Vagina (tissue), 2 donors: ENCODE data around the gene FOXR1. TPM values are rescaled to one million over a fixed set of nuclear protein-coding genes. Genes with fewer than 3 reads are reported as not detected.
A peak's percentile ranks its signal among the peaks of the same experiment; 100 is the strongest.
"Not testable (repeated sequence)": the region's sequence is repeated elsewhere in the genome, so short reads cannot be mapped to it uniquely, and the experiment has no call there.

ENCODE experiments used
- DNase-seq, 2 donors: peaks; one replicate each; pipeline ENCODE4 v3.0.0-alpha.2; 2017; ENCODE audit errors: extremely low spot score in 2 of 2
- H3K27ac ChIP-seq: fragments of 200-600 bp; sonication (generic); one replicate; pipeline ENCODE4 v1.5.1; 2019
- H3K27me3 ChIP-seq: fragments of 200-600 bp; sonication (generic); one replicate; pipeline ENCODE4 v1.5.1; 2019
- H3K36me3 ChIP-seq, 2 donors: fragments of 200-600 bp; sonication (generic); one replicate each; pipeline ENCODE4 v1.5.1; 2017 to 2019
- H3K4me1 ChIP-seq: fragments of 200-600 bp; sonication (generic); one replicate; pipeline ENCODE4 v1.5.1; 2019
- H3K4me3 ChIP-seq, 2 donors: fragments of 200-600 bp; sonication (generic); 1 replicate in 1 of 2; 2 replicates in 1 of 2; pipeline ENCODE4 v1.5.1; 2016 to 2019
- H3K9me3 ChIP-seq: fragments of 200-600 bp; sonication (generic); one replicate; pipeline ENCODE4 v1.5.1; 2019
- CTCF ChIP-seq, 3 experiments: fragments of 450-650 bp in 2 of 3; fragments of 200-600 bp in 1 of 3; sonication (generic) in 1 of 3; IDR thresholded peaks; one replicate each; pipeline ENCODE4 v1.5.1; 2017 to 2019; ENCODE audit warnings: antibody characterized with exemption in 3 of 3, mild to moderate bottlenecking in 2 of 3, moderate library complexity in 2 of 3
- POLR2A ChIP-seq, 2 donors: fragments of 450-650 bp; IDR thresholded peaks; one replicate each; pipeline ENCODE4 v1.6.1; 2017; ENCODE audit warnings: antibody characterized with exemption in 2 of 2, mild to moderate bottlenecking in 2 of 2, moderate library complexity in 2 of 2
- POLR2AphosphoS5 ChIP-seq, 2 donors: sonication (generic); formaldehyde crosslinking; IDR thresholded peaks; one replicate each; pipeline ENCODE4 v1.9.0; 2017; ENCODE audit warnings: antibody characterized with exemption in 2 of 2, mild to moderate bottlenecking in 2 of 2, low read depth in 1 of 2; ENCODE audit not compliant: insufficient read depth in 1 of 2
- intact Hi-C: fragments of 100-400 bp; cut with DNase I; formaldehyde crosslinking; loops from one replicate; pipeline ENCODE4 v1.15.1; 2023
- total RNA-seq: library from RNA; depleted of rRNA; stranded (reverse); fragments of >200 nt; gene quantifications from one replicate; pipeline ENCODE4 v1.2.3, GENCODE V29; 2016

FOXR1 gene
- total RNA-seq, 1 donor from 2014 or later, result not detected

- Histone ChIP-seq H3K4me1 (peaks cover 26% of the 10 kb centered on the region), H3K36me3 (peaks cover 0 to 67% of the 10 kb centered on the region in 2 donors), H3K27me3 (no peaks in the 10 kb centered on the region), H3K4me3 (no peak overlapping the region), H3K9me3 (no peaks in the 10 kb centered on the region), H3K27ac (no peak overlapping the region)
- no peak for DNase-seq
- intact Hi-C loops, result no loop called here
- TF ChIP-seq POLR2AphosphoS5 (IDR thresholded peaks at IDR 0.05; ENCODE audit: insufficient read depth in 1 of 2, low read depth in 1 of 2), result no peak
- no peak for TF ChIP-seq CTCF (IDR thresholded peaks at IDR 0.05)
Measured at GRCh38 chr11:119012629-119013170, 41.1 kb downstream of the FOXR1 start.

DNA sequence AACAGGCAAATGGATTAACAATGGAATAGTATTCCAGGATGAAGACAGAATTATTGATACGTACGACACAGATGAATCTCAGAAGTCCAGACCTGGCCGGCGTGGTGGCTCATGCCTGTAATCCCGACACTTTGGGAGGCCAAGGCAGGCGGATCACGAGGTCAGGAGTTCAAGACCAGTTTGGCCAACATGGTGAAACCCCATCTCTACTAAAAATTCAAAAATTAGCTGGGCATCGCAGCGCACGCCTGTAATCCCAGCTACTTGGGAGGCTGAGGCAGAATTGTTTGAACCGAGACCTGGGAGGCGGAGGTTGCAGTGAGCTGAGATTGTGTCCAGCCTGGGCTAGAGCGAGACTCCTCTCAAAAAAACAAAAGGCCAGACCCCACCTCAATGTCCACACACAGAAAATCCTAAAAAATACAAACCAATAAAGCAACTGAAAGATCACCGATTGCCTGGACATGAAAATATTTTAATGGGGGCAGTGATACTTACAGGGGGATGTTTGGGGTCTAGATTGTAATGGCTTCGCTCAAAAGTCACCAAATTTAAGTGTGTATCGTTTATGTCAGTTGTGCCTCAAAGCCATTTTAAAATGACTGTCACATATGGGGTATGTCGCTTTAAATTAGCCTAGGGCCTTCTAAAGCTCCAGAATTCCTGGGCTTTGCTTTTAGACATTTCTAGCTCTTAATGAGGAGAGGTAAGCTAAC, 42.8 kb downstream of the FOXR1 start:
- H3K4me3 ChIP-seq, result no peak overlapping the region
- intact Hi-C loops, result no loop called here
- H3K36me3 ChIP-seq, result peaks cover 0 to 54% of the 10 kb centered on the region in 2 donors
- H3K27ac ChIP-seq, result no peak overlapping the region
- H3K9me3 ChIP-seq, result no peaks in the 10 kb centered on the region
- DNase-seq, result no peak
- TF ChIP-seq POLR2AphosphoS5 (IDR thresholded peaks at IDR 0.05; ENCODE audit: insufficient read depth in 1 of 2, low read depth in 1 of 2), result no peak
- no peaks in the 10 kb centered on the region for H3K27me3 ChIP-seq
- peaks cover 29% of the 10 kb centered on the region for H3K4me1 ChIP-seq

DNA sequence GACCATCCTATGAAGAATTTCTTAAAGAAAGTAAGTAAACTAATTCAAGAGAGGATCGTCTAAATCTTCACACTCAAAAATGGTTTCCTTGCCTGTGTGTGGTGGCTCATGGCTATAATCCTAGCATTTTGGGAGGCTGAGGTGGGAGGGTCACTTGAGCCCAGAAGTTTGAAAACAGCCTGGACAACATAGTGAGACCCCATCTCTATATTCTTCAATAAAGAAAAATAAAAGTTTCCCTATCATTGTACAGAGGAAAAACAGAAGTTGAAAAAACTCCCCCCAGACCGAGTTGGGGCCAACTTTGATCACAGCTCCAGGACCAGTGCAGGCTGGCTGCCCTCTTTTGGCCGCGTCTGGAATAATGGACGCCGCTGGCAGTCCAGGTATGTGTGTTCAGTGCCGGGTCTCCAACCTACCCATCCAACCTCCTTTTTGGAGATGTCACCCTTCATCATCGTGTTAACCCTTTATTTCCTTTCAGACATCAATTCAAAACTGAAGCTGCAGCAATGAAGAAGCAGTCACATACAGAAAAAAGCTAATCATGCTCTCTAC, 43.6 kb downstream of the FOXR1 start:
- no peak for TF ChIP-seq POLR2AphosphoS5 (IDR thresholded peaks at IDR 0.05; ENCODE audit: insufficient read depth in 1 of 2, low read depth in 1 of 2)
- no peak for TF ChIP-seq POLR2A (IDR thresholded peaks at IDR 0.05)
- no peak for TF ChIP-seq CTCF (IDR thresholded peaks at IDR 0.05)
- Histone ChIP-seq H3K27ac (no peak overlapping the region), H3K27me3 (no peaks in the 10 kb centered on the region), H3K9me3 (no peaks in the 10 kb centered on the region), H3K36me3 (peaks cover 0 to 54% of the 10 kb centered on the region in 2 donors), H3K4me3 (no peak overlapping the region), H3K4me1 (peaks cover 37% of the 10 kb centered on the region)
- intact Hi-C loops, result no loop called here
- DNase-seq, result no peak

DNA sequence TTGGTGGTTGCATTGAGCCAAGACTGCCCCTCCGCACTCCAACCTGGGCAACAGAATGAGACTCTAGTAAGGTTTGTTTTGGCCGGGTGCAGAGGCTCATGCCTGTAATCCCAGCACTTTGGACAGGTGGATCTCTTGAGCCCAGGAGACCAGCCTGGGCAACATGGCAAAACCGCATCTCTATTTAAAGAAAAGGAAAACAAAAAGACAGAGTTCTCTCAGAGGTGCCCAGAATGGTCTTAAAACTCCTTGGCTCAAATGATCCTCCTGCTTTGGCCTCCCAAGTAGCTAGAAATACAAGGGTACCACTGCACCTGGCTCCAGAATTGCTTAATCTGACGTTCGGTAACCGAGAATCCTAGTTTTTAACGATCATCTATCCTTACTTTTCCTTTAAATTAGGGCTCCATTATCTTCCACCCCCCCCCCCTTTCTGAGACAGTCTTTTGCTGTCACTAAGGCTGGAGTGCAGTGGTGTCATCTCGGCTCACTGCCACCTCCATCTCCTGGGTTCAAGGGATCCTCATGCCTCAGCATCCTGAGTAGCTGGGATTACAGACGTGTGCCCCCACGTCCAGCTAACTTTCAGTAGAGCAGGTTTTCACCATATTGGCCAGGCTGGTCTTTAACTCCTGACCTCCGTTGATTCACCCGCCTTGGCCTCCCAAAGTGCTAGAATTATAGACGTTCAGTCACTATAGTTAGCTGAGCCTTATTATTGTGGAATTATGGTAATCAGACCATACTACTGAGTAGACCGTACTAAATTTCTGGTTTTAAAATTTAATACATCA, 44.9 kb downstream of the FOXR1 start:
- peaks cover 0 to 45% of the 10 kb centered on the region in 2 donors for H3K36me3 ChIP-seq
- intact Hi-C loops, result no loop called here

GRCh38 chr11:119017377-119017776, 45.8 kb downstream of the FOXR1 start:
- Histone ChIP-seq H3K27ac (peak overlapping the region; percentile 89), H3K36me3 (peaks cover 0 to 46% of the 10 kb centered on the region in 2 donors), H3K4me1 (peaks cover 53% of the 10 kb centered on the region), H3K4me3 (peak overlapping the region; percentile 82 to 94)
- intact Hi-C loops, H3K27me3 ChIP-seq, H3K9me3 ChIP-seq, DNase-seq: not testable (repeated sequence)

More for the DNA sequence above, 44.9 kb downstream of the FOXR1 start:
- no peaks in the 10 kb centered on the region for H3K27me3 ChIP-seq
- DNase-seq, result no peak
- H3K4me1 ChIP-seq, result peaks cover 48% of the 10 kb centered on the region
- no peak overlapping the region for H3K27ac ChIP-seq
- no peaks in the 10 kb centered on the region for H3K9me3 ChIP-seq
- TF ChIP-seq POLR2AphosphoS5 (IDR thresholded peaks at IDR 0.05; ENCODE audit: insufficient read depth in 1 of 2, low read depth in 1 of 2) (no peak), POLR2A (IDR thresholded peaks at IDR 0.05) (no peak), CTCF (IDR thresholded peaks at IDR 0.05) (no peak)
- H3K4me3 ChIP-seq, result peak overlapping the region in 1 of 2 donors; percentile 82
